Spinal cord (tissue), 10 donors: ENCODE data around the gene PSMA1. TPM values are rescaled to one million over a fixed set of nuclear protein-coding genes. Genes with fewer than 3 reads are reported as not detected.

Source experiments
- DNase-seq, 6 donors: peaks; one replicate each; pipeline versions ENCODE4 v3.0.0 to v3.0.0-alpha.2; 2013 to 2015; ENCODE audit warnings: low spot score in 6 of 6, low read depth in 4 of 6
- H3K27ac ChIP-seq: one replicate; pipeline ENCODE4 v1.5.1; 2013; ENCODE audit warnings: low read depth, low read length, control low read depth
- H3K27me3 ChIP-seq: one replicate; pipeline ENCODE4 v1.6.1; 2013; ENCODE audit warnings: low read length; ENCODE audit not compliant: control insufficient read depth, insufficient read depth
- H3K36me3 ChIP-seq: one replicate; pipeline ENCODE4 v1.6.1; 2013; ENCODE audit warnings: low read length; ENCODE audit not compliant: control insufficient read depth, insufficient read depth
- H3K4me1 ChIP-seq: one replicate; pipeline ENCODE4 v1.6.1; 2013; ENCODE audit warnings: low read length; ENCODE audit not compliant: control insufficient read depth, insufficient read depth
- H3K4me3 ChIP-seq: one replicate; pipeline ENCODE4 v1.5.1; 2013; ENCODE audit warnings: low read depth, low read length, control low read depth
- H3K9me3 ChIP-seq: one replicate; pipeline ENCODE4 v1.6.1; 2013; ENCODE audit warnings: low read length; ENCODE audit not compliant: control insufficient read depth, insufficient read depth
- WGBS: methylation state at CpG from one replicate; pipeline ENCODE4 v1.1.5; 2013; ENCODE audit warnings: missing lambda C conversion rate; ENCODE audit not compliant: insufficient coverage; 5-methylcytosine and 5-hydroxymethylcytosine counted together
- polyA plus RNA-seq, 2 donors: library from polyadenylated mRNA; unstranded; fragments of 120-200 nt; gene quantifications; one replicate each; pipeline ENCODE4 v1.2.1, GENCODE V29; 2013; ENCODE audit not compliant: insufficient read length in 2 of 2
- total RNA-seq, 2 donors: library from RNA; depleted of rRNA in 1 of 2; stranded (reverse); fragments of 120-200 nt in 1 of 2; fragments of >200 nt in 1 of 2; gene quantifications; one replicate each; pipeline versions ENCODE4 v1.2.3 to v1.2.4, GENCODE V29; 2013 to 2014
- donor health status: healthy.

PSMA1 gene
- total and polyA plus RNA-seq, 4 donors = 135 to 157 (median 149) TPM

GRCh38 chr11:14549891-14550290 lies 29.7 kb upstream of the PSMA1 start:
- no peaks in the 10 kb centered on the region for H3K27me3 ChIP-seq
- no peaks in the 10 kb centered on the region for H3K36me3 ChIP-seq
- H3K4me3 ChIP-seq = no peak overlapping the region
- H3K27ac ChIP-seq = no peak overlapping the region
- WGBS = no CpG with 5 or more reads among the region's 4 CpGs
- no peaks in the 10 kb centered on the region for H3K4me1 ChIP-seq
- DNase-seq = no peak
- no peaks in the 10 kb centered on the region for H3K9me3 ChIP-seq

DNA sequence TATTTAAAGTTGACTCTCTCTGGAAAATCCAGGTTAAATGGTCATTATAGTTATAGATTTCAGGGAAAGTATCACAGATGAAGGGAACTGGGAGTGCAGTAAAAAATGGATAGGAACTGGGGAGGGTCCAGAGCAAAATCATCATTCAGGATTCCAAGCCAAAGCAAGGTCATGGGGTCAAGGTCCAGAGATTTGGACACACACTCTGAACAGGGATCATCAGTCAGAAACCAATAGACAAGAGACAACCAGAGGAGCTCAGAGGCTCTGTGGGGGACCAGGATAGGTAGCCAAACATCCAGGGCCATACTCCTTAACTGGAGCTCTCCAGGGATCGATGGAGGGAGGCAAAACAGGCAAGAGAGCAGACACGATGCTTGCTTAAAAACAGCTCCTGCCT lies 27.3 kb upstream of the PSMA1 start:
- no peak overlapping the region for H3K4me3 ChIP-seq
- no peak overlapping the region for H3K27ac ChIP-seq
- H3K9me3 ChIP-seq = no peaks in the 10 kb centered on the region
- WGBS = 76% methylated on average over 2 of the region's 2 CpGs
- H3K36me3 ChIP-seq = no peaks in the 10 kb centered on the region
- H3K27me3 ChIP-seq = no peaks in the 10 kb centered on the region
- no peak for DNase-seq
- H3K4me1 ChIP-seq = peaks cover 4% of the 10 kb centered on the region

DNA sequence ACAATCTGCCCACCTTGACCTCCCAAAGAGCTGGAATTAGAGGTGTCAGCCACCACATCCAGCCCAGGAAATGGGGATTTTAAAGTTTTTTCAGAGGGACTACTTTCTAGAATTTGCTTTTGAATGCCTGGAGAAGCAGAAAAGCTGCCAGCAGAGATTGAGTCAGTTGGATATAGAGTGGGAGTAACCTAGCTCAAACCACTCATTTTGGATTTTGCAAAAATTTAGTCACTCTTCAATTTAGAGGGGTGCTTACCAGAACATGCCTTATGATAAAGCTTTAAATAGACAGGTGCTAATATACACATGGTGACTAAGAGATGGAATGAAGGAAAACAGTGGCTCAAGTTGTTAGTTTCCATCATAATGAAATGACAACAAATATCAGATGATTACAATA lies 26.5 kb upstream of the PSMA1 start:
- no peak for DNase-seq
- no peaks in the 10 kb centered on the region for H3K36me3 ChIP-seq
- no peak overlapping the region for H3K27ac ChIP-seq
- peaks cover 4% of the 10 kb centered on the region for H3K4me1 ChIP-seq
- H3K9me3 ChIP-seq = no peaks in the 10 kb centered on the region
- no peak overlapping the region for H3K4me3 ChIP-seq
- no peaks in the 10 kb centered on the region for H3K27me3 ChIP-seq

- Histone ChIP-seq H3K4me3 (no peak overlapping the region), H3K4me1 (peaks cover 8% of the 10 kb centered on the region), H3K9me3 (no peaks in the 10 kb centered on the region), H3K27me3 (no peaks in the 10 kb centered on the region), H3K36me3 (no peaks in the 10 kb centered on the region), H3K27ac (no peak overlapping the region)
- no CpG with 5 or more reads among the region's 3 CpGs for WGBS
- DNase-seq = no peak
Observed at GRCh38 chr11:14544611-14545010, 24.4 kb upstream of the PSMA1 start.

DNA sequence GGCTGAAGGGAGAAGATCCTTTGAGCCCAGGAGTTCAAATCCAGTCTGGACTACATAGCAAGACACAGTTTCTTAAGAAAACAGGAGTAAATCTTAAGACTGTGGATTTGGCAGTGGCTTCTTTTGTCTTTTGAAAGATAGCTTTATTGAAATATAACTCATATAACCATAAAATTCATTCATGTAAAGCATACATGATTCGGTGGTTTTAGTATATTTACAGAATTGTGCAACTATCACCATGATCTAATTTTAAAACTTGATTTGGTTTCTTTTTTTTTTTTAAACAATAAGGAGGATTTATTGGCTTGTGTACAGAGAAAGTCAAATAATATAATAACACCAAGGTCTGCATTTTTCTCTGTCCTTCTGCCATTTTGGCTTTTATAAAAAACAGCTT lies 23.1 kb upstream of the PSMA1 start:
- no peak overlapping the region for H3K27ac ChIP-seq
- H3K4me3 ChIP-seq = no peak overlapping the region
- no CpG with 5 or more reads among the region's 1 CpG for WGBS
- H3K27me3 ChIP-seq = no peaks in the 10 kb centered on the region
- no peaks in the 10 kb centered on the region for H3K36me3 ChIP-seq
- H3K4me1 ChIP-seq = peaks cover 11% of the 10 kb centered on the region
- H3K9me3 ChIP-seq = no peaks in the 10 kb centered on the region
- no peak for DNase-seq

DNA sequence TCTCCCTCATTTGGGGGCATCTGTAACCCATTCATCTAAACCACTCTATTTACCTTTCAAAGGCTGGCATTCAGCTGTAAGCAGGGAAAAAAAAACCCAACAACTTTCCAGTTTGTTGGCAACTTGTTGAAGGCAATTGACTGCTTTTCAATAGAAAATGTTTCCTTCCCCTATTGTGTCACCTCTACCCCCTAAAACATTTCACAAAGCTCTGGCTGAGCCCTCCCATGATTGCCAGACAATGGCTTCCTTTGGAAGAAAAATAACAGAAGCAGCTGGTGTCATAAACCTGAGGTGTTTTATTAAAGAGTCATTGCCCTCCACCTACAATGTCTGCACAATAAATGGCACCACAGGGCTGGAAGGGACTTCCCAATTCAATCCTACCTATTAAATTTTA lies 22.1 kb upstream of the PSMA1 start:
- Histone ChIP-seq H3K9me3 (no peaks in the 10 kb centered on the region), H3K36me3 (no peaks in the 10 kb centered on the region), H3K27me3 (no peaks in the 10 kb centered on the region), H3K4me1 (peaks cover 14% of the 10 kb centered on the region), H3K4me3 (no peak overlapping the region), H3K27ac (no peak overlapping the region)
- peak in 2 of 6 donors; percentile 58 to 69 for DNase-seq

DNA sequence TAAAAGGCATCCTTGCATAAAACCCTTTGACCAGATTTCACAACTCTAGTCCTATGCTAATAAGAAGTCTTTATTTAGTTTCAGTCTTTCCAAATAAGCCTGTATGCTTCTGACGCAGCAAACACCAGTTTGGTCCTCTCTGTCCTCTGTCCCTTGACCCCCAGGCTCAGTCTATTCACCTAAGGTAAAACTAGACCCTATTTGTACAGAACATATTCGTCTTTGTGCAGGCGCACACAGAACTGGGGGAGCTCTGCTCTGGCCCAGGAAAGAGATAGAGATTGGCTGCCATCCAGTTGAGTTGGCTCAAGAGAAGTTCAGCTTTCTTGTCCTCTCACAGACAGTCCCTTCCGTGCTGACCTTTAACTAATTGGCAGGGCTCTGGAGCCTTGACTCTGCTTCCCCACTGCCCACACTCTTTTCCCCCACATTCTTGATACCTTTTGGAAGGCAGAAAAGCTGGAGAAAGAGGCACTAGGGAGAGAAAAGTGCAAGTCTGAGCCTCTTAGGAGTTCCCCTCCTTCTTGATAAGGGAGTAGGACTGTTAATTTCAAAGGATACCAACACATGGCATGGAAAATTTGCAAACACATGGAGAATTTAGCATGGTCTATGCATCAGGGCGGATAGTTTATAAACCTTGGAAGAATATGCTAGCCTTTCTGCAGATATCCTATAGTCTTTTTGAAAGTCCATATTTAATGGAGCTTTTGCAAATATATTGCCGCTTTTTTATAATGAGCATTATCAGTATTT lies 21.2 kb upstream of the PSMA1 start:
- H3K36me3 ChIP-seq = no peaks in the 10 kb centered on the region
- no peak overlapping the region for H3K27ac ChIP-seq
- DNase-seq = peak in 2 of 6 donors; percentile 70 to 76
- 29% methylated on average over 4 of the region's 6 CpGs for WGBS
- H3K27me3 ChIP-seq = no peaks in the 10 kb centered on the region
- H3K4me1 ChIP-seq = peaks cover 14% of the 10 kb centered on the region
- H3K9me3 ChIP-seq = no peaks in the 10 kb centered on the region
- no peak overlapping the region for H3K4me3 ChIP-seq

- WGBS = 44% methylated on average over 2 of the region's 4 CpGs
- no peaks in the 10 kb centered on the region for H3K36me3 ChIP-seq
- no peak overlapping the region for H3K27ac ChIP-seq
- peak in 2 of 6 donors; percentile 5 to 22 for DNase-seq
- no peak overlapping the region for H3K4me3 ChIP-seq
- no peaks in the 10 kb centered on the region for H3K27me3 ChIP-seq
- no peaks in the 10 kb centered on the region for H3K9me3 ChIP-seq
- peaks cover 14% of the 10 kb centered on the region for H3K4me1 ChIP-seq
Observed at GRCh38 chr11:14539982-14540421, 19.8 kb upstream of the PSMA1 start.

DNA sequence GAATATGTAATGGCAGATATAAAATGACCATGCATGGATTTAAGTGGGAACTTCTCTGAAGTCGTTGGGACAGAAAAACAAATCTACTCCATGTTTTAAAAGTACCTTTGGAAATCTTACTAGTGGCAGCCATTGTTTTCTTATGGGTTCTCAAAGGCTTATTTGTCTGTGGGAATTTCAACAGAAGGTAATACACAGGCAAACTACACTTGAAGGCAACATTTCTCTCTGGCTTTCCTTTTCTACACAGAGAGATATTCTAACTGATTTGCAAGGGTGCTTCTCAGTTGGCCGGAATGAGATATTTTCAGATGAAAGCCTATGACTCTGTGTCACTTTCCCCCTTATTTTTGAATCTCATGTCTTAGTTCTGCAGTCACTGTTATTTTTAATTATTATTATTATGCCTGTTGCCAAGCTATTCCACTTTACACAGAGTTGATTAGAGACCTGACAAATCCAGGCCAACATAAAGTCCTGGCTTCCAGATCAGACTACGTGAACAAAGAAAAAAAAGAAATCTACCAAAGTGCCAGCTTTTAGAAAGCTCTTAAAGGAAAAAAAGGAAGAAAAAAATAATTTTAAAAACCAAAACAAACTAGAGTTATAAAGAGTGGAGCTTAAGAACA lies 18.9 kb upstream of the PSMA1 start:
- DNase-seq = peak in 1 of 6 donors; percentile 13
- Histone ChIP-seq H3K4me1 (peaks cover 14% of the 10 kb centered on the region), H3K36me3 (no peaks in the 10 kb centered on the region), H3K9me3 (no peaks in the 10 kb centered on the region), H3K27ac (no peak overlapping the region), H3K27me3 (no peaks in the 10 kb centered on the region), H3K4me3 (no peak overlapping the region)
- WGBS = no CpG with 5 or more reads among the region's 3 CpGs
